Measurements from ENCODE around the gene NUP43. TPM values are rescaled to one million over a fixed set of nuclear protein-coding genes. Genes with fewer than 3 reads are reported as not detected.
"Not testable (repeated sequence)": the region's sequence is repeated elsewhere in the genome, so short reads cannot be mapped to it uniquely, and the experiment has no call there.

Gene NUP43
- total and polyA plus RNA-seq, 10 of the 15 experiments (the other 5 are each of a cell fraction or from before 2014, with no cell fraction given): 8.9 to 54.2 (median 27.7) TPM

GRCh38 chr6:149753374-149753637, 7.0 kb upstream of the NUP43 start:
- ChIA-PET CTCF (interaction anchor here (0.8 to 1.8 kb wide), 5 partner anchors 8 to 207 kb away, joined by 3 to 5 read pairs (median 3); partner anchors contain the start of gene PPIL4), SMC1A (ENCODE audit: uncharacterized antibody, unreplicated experiment) (interaction anchor here (0.6 to 1.1 kb wide), 6 partner anchors 9 to 1121 kb away, joined by 3 to 4 read pairs (median 3); no protein-coding TSS in a partner anchor), POLR2A (interaction anchor here (1.2 kb wide), 2 partner anchors 8 to 10 kb away, joined by 3 to 4 read pairs; no protein-coding TSS in a partner anchor), RAD21 (ENCODE audit: unreplicated experiment) (interaction anchor here (1.0 to 1.6 kb wide), 2 partner anchors 10 to 173 kb away, joined by 3 to 5 read pairs; no protein-coding TSS in a partner anchor)
- FAIRE-seq; BruUV-seq (replicated peaks); H3K9ac ChIP-seq (ENCODE audit: control insufficient read depth, insufficient read depth, low read length); ATAC-seq; H3K9me3 ChIP-seq (replicated peaks; ENCODE audit: control insufficient read depth, insufficient read depth, low read length); intact Hi-C loops (cut with micrococcal nuclease; ENCODE audit: unreplicated experiment); H3K4me3 ChIP-seq; H3K27ac ChIP-seq (ENCODE audit: control insufficient read depth, insufficient read depth); DNase-seq (ENCODE audit: low read depth, low spot score); H4K20me1 ChIP-seq (ENCODE audit: control insufficient read depth, insufficient read depth); H3K36me3 ChIP-seq (ENCODE audit: control insufficient read depth in 2 of 2, insufficient read depth in 2 of 2, low read length in 1 of 2); H2AFZ ChIP-seq (ENCODE audit: control insufficient read depth, low read depth, low read length); in situ Hi-C loops (cut with MboI); H3K27me3 ChIP-seq (replicated peaks in 1 of 2; ENCODE audit: control insufficient read depth in 2 of 2, insufficient read depth in 2 of 2, low read length in 1 of 2): not testable (repeated sequence)
- 0 out of 2 replicates have a peak overlapping the region, but pooled peaks have one; percentile 25 for H3K4me2 ChIP-seq (ENCODE audit: control insufficient read depth, insufficient read depth)
- WGBS (ENCODE audit: insufficient coverage, insufficient replicate concordance, low lambda C conversion rate, missing lambda C conversion rate): 96% methylated on average over 3 of the region's 3 CpGs
- H3K79me2 ChIP-seq (ENCODE audit: control insufficient read depth, insufficient read depth, low read length): peaks cover 49% of the 10 kb centered on the region
- peaks cover 16% of the 10 kb centered on the region for H3K4me1 ChIP-seq (ENCODE audit: control insufficient read depth, insufficient read depth, low read length)

- WGBS (ENCODE audit: insufficient coverage, insufficient replicate concordance, low lambda C conversion rate, missing lambda C conversion rate): 96% methylated on average over 4 of the region's 4 CpGs
- Histone ChIP-seq H2AFZ (ENCODE audit: control insufficient read depth, low read depth, low read length) (no peak overlapping the region), H3K4me2 (ENCODE audit: control insufficient read depth, insufficient read depth) (peak overlapping the region; percentile 2; the same call in 1 of the 2 replicates), H3K4me1 (ENCODE audit: control insufficient read depth, insufficient read depth, low read length) (peaks cover 16% of the 10 kb centered on the region), H4K20me1 (ENCODE audit: control insufficient read depth, insufficient read depth) (peaks cover 3% of the 10 kb centered on the region; the same call in 1 of the 2 replicates), H3K79me2 (ENCODE audit: control insufficient read depth, insufficient read depth, low read length) (peaks cover 49% of the 10 kb centered on the region), H3K9me3 (replicated peaks; ENCODE audit: control insufficient read depth, insufficient read depth, low read length) (no peaks in the 10 kb centered on the region), H3K27me3 (replicated peaks in 1 of 2; ENCODE audit: control insufficient read depth in 2 of 2, insufficient read depth in 2 of 2, low read length in 1 of 2) (no peaks in the 10 kb centered on the region), H3K36me3 (ENCODE audit: control insufficient read depth in 2 of 2, insufficient read depth in 2 of 2, low read length in 1 of 2) (no peaks in the 10 kb centered on the region), H3K9ac (ENCODE audit: control insufficient read depth, insufficient read depth, low read length) (no peak overlapping the region), H3K27ac (ENCODE audit: control insufficient read depth, insufficient read depth) (no peak overlapping the region), H3K4me3 (no peak overlapping the region)
- intact Hi-C loops (cut with micrococcal nuclease; ENCODE audit: unreplicated experiment): no loop called here
- TF ChIP-seq REST (IDR thresholded peaks at IDR 0.05; ENCODE audit: low read depth, low read length): no peak
- no peak for TF ChIP-seq EED (IDR thresholded peaks at IDR 0.05; ENCODE audit: low read depth)
- no peak for TF ChIP-seq ZNF207 (IDR thresholded peaks at IDR 0.05; ENCODE audit: borderline replicate concordance)
- TF ChIP-seq RAD21 (IDR thresholded peaks at IDR 0.05; ENCODE audit: insufficient read depth, low read depth, low read length): no peak
- no peak for TF ChIP-seq CEBPB (IDR thresholded peaks at IDR 0.05; ENCODE audit: borderline replicate concordance in 1 of 2, low read depth in 2 of 2, low read length in 2 of 2)
- no peak for TF ChIP-seq SMAD5 (IDR thresholded peaks at IDR 0.05; ENCODE audit: low read depth)
- RAD21 ChIA-PET (ENCODE audit: unreplicated experiment): interaction anchor here (1.6 kb wide), 1 partner anchor 11 kb away, joined by 5 read pairs; no protein-coding TSS in a partner anchor
- CTCF ChIA-PET: interaction anchor here (0.6 to 1.8 kb wide), 4 partner anchors 8 to 206 kb away, joined by 3 to 5 read pairs (median 4); partner anchors contain the start of gene PPIL4
- FAIRE-seq (no peak), DNase-seq (ENCODE audit: low read depth, low spot score) (no peak), ATAC-seq (no peak)
- SMC1A ChIA-PET (ENCODE audit: uncharacterized antibody, unreplicated experiment): interaction anchor here (0.6 to 1.0 kb wide), 4 partner anchors 8 to 1120 kb away, joined by 3 read pairs; no protein-coding TSS in a partner anchor
- BruUV-seq (replicated peaks): no TSS peak
- POLR2A ChIA-PET: interaction anchor here (0.6 to 1.2 kb wide), 2 partner anchors 10 to 205 kb away, joined by 3 read pairs; no protein-coding TSS in a partner anchor
- in situ Hi-C loops (cut with MboI): no loop called here
Observed at GRCh38 chr6:149752600-149753373, 6.5 kb upstream of the NUP43 start.

Data from GM12878 (cell line).